ENCODE measurements around the gene EXT2.

EXT2 gene

DNA sequence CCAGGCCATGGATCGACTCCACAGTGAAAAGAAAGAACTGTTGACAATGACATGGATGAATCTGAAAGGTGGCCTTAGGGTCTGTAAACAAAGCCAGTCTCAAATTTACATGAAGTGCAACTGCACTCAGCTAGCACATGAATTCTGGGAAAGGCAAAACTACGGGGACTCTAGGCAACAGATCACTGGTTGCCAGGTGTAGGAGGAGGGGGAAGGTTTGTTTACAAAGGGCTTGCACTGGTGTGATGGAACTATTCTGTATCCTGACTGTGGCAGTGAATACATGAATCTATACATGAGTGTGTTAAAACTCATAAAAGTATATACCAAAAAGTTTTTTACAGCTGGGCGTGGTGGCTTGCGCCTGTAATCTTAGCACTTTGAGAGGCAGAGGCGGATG is 187.1 kb downstream of the EXT2 start:
- H3K4me3 ChIP-seq (ENCODE audit: low read depth, low read length), result no peak overlapping the region
- DNase-seq (ENCODE audit: low read depth), result no peak
- no peak for TF ChIP-seq CTCF (IDR thresholded peaks at IDR 0.05; ENCODE audit: low read depth, low read length, missing control alignments)

DNA sequence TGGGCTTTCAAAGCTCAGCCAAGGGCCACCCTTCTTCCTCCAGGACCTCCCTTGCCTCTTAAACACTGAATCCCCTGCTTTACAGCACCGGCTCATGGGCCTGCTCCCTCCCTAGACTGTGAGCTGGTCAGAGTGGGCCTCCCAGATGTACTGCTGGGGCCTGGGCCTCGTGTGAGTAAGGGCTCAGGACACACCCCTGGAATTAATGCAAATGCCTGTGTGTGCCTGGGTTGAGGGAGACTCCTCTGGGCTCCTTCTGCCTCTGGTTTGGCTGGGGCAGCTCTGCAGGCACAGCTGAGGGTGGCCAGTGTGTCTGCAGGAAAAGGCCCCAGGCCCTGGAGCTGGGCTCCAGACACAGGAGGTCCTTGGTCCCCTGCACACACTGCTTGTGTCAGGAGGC is 190.3 kb downstream of the EXT2 start:
- H3K4me3 ChIP-seq (ENCODE audit: low read depth, low read length), result no peak overlapping the region
- TF ChIP-seq CTCF (IDR thresholded peaks at IDR 0.05; ENCODE audit: low read depth, low read length, missing control alignments), result no peak
- no peak for DNase-seq (ENCODE audit: low read depth)

DNA sequence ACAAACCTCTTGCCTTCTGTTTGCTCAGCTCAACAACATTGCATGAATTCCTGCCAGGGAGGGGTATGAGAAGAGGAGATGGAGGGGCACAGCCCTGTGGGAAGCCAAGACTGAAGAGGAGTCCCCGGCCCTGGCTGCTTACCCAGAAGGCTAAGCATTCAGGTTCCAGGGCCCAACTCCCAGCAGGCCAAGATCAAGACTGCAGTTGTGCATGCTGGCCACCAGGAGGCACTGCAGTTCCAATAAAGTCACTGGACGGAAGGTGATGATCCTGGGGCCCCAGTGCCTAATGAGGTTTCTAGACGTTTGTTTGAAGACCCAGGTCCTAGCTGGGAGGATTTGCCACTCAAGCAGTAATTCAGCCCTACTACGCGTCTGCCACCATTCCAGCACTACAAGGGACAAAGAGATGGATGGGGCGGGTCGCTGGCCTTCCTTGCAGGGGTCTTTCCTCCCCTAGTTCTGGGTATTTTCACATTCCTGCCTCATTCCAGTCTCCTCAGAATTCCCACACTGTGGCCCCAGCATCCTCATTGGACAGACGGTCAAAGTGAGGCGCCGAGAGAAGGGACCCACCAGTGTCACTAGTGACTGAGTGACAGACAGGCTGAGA is 190.9 kb downstream of the EXT2 start:
- peak; percentile 97 for TF ChIP-seq CTCF (IDR thresholded peaks at IDR 0.05; ENCODE audit: low read depth, low read length, missing control alignments)
- peak; percentile 5 for DNase-seq (ENCODE audit: low read depth)
- H3K4me3 ChIP-seq (ENCODE audit: low read depth, low read length), result no peak overlapping the region

- H3K4me3 ChIP-seq (ENCODE audit: low read depth, low read length), result no peak overlapping the region
- no peak for TF ChIP-seq CTCF (IDR thresholded peaks at IDR 0.05; ENCODE audit: low read depth, low read length, missing control alignments)
- DNase-seq (ENCODE audit: low read depth), result no peak
Measured at GRCh38 chr11:44286911-44287310, 191.4 kb downstream of the EXT2 start.

DNA sequence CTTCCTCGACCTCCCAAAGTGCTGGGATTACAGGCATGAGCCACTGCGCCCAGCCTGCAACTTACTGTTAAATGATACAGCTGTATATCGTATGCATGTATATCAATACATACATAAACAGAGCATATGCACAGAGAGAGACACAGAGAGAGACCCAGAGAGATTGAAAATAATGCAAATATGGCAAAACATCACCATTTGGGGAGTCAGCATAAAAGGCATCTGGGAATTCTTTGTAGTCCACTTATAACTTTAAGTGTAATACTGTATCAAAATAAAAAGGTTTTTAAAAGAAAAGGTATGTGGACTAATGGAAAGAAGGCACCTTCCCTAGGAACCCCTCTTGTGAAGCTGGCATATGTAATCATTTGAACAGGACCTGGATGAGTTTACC is 192.7 kb downstream of the EXT2 start:
- no peak for DNase-seq (ENCODE audit: low read depth)
- H3K4me3 ChIP-seq (ENCODE audit: low read depth, low read length), result no peak overlapping the region
- no peak for TF ChIP-seq CTCF (IDR thresholded peaks at IDR 0.05; ENCODE audit: low read depth, low read length, missing control alignments)

- no peak overlapping the region for H3K4me3 ChIP-seq (ENCODE audit: low read depth, low read length)
- no peak for DNase-seq (ENCODE audit: low read depth)
- TF ChIP-seq CTCF (IDR thresholded peaks at IDR 0.05; ENCODE audit: low read depth, low read length, missing control alignments), result no peak
Measured at GRCh38 chr11:44290208-44290607, 194.7 kb downstream of the EXT2 start.

Measured in GM12864 (cell line).